Measurements from ENCODE around the gene ADAMTSL2. TPM values are rescaled to one million over a fixed set of nuclear protein-coding genes. Genes with fewer than 3 reads are reported as not detected.

Gene ADAMTSL2
- total RNA-seq, 3 donors from 2014 or later: 1.3 to 2.7 (median 1.5) TPM

DNA sequence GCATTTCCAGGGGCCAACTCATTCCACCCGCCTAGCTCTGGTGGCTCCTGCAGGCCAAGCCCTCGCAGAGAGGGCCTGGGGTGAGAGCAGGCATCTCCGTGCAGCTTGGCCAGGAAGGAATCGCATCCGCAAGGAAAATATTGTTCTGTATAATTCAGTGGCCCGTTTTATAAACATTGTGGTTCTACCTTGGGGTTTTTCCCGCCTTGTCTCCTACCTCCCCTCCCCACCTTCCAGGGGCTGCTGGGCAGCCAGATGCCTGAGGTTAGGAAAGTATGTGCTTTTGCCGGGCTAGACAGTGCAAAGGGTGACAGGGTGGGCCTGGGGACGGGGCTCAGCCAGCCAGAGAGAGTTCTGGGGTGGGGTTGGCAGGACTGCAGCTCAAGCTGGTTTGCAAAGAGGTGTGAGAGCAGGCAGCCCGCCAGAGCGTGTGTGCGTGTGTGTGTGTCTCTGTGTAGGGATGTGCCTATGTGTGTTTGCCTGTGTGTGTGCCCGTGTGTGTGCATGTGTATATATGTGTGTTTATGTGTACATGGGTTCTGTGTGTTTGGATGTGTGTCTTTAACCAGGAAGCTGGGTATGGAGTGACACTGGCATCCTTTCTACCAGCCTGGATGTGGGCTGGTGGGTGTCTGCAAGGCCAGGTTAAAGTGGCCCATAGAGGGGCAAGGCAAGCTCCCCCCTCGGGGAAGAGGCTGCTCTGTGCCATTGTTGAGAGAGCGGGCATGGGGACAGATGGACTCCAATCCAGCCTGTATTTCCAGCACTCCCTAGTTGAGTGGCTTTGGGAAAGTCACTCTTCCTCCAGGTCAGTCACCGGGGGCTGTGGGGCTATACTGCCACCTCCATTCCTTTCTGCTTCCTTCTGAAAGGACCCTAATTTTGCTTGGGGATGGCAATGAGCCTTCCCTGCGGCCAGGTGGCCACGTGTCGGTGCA is 45.0 kb upstream of the ADAMTSL2 start:
- ATAC-seq: no peak
- intact Hi-C loops (cut with DNase I, micrococcal nuclease): loop anchor here (5.0 to 10.0 kb wide), 2 partner anchors 82 to 305 kb away; no protein-coding TSS in a partner anchor
- Histone ChIP-seq H3K9me3 (no peaks in the 10 kb centered on the region), H3K4me3 (no peak overlapping the region), H3K36me3 (ENCODE audit: low read depth) (no peaks in the 10 kb centered on the region), H3K4me1 (ENCODE audit: low read depth) (no peaks in the 10 kb centered on the region)
- TF ChIP-seq, protein P1, sequence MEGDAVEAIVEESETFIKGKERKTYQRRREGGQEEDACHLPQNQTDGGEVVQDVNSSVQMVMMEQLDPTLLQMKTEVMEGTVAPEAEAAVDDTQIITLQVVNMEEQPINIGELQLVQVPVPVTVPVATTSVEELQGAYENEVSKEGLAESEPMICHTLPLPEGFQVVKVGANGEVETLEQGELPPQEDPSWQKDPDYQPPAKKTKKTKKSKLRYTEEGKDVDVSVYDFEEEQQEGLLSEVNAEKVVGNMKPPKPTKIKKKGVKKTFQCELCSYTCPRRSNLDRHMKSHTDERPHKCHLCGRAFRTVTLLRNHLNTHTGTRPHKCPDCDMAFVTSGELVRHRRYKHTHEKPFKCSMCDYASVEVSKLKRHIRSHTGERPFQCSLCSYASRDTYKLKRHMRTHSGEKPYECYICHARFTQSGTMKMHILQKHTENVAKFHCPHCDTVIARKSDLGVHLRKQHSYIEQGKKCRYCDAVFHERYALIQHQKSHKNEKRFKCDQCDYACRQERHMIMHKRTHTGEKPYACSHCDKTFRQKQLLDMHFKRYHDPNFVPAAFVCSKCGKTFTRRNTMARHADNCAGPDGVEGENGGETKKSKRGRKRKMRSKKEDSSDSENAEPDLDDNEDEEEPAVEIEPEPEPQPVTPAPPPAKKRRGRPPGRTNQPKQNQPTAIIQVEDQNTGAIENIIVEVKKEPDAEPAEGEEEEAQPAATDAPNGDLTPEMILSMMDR (IDR thresholded peaks at IDR 0.05): no peak
- peak in 1 of 3 donors; percentile 26 for DNase-seq

DNA sequence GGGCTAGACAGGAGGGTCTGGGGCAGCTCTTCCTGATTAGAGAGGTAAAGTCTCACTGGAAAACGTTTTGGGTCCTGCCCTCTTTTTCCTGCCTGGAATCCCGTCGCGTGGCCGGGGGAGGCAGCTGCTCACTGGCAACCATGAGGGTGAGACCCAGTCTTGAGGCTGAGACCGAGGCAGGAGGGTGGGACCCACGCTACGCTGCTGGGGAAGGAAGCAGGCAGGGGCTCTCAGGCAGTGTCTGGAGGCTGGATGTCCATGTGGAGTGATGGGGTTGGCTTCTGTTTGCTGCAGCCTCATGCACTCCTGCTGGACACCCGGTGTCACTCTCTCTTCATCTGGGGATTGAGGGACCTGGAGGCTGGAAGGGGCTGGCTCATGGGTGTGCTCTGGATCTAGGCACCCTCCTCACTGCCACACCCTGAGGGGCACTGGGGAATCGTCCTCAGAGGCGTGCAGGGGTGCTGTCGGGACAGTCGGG is 44.3 kb upstream of the ADAMTSL2 start:
- intact Hi-C loops (cut with DNase I, micrococcal nuclease): no loop called here

DNA sequence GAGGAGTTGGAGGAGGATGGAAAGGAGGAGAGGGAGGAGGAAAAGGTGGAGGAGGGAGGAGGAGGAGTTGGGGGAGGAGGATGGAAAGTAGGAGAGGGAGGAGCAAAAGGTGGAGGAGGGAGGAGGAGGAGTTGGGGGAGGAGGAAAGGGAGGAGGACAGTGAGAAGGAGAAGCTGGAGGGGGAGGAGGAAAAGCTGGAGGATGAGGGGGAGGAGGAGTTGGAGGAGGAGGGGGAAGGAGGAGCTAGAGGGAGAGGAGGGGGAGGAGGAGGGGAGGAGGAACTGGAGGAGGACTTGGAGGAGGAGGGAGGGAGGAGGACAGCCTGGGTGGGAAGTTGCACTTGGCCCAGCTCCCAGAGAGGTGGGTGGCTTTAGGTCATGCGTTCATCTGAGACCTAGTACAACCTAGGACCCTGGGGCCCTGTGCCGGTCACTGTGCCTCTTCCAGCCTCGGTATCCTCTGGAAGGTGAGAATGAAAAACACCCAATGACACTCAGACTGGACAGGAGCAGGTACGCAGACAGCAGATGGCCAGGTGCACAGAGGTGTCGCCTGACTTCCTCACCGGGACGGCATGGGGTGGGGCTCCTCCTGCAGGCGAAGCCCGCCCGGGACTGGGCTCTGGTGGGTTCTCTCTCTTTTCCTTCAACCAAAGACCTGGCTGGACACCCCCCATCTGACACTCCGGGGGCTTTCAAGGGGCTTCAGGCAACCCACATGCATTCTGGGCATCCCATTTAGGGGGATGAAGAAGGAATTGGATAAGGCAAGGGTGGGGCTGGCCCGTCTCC is 43.4 kb upstream of the ADAMTSL2 start:
- no peaks in the 10 kb centered on the region for H3K9me3 ChIP-seq

More for the DNA sequence above, 44.3 kb upstream of the ADAMTSL2 start:
- Histone ChIP-seq H3K4me3 (no peak overlapping the region), H3K36me3 (ENCODE audit: low read depth) (no peaks in the 10 kb centered on the region), H3K9me3 (no peaks in the 10 kb centered on the region), H3K4me1 (ENCODE audit: low read depth) (no peaks in the 10 kb centered on the region)
- ATAC-seq: no peak
- DNase-seq: peak in 1 of 3 donors; percentile 26
- TF ChIP-seq, protein P1 (IDR thresholded peaks at IDR 0.05): no peak

DNA sequence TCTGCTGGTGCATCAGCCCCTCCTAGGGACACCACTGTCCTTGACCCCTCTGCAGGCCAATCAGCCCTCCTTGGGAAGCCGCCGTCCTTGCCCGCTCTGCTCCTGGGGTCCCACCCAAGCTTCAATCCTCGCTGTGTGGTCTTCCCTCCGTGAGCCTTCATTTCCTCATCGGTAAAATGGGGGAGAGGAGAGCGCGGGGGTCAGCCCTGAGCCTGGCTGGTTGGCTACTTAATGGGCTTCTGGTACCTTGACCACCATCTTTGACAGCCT is 42.9 kb upstream of the ADAMTSL2 start:
- Histone ChIP-seq H3K36me3 (ENCODE audit: low read depth) (no peaks in the 10 kb centered on the region), H3K9me3 (no peaks in the 10 kb centered on the region), H3K4me1 (ENCODE audit: low read depth) (no peaks in the 10 kb centered on the region), H3K4me3 (no peak overlapping the region)
- TF ChIP-seq, protein P1 (IDR thresholded peaks at IDR 0.05): no peak
- ATAC-seq (no peak), DNase-seq (peak in 1 of 3 donors; percentile 31)
- intact Hi-C loops (cut with DNase I, micrococcal nuclease): no loop called here

More for the DNA sequence above, 43.4 kb upstream of the ADAMTSL2 start:
- TF ChIP-seq, protein P1 (IDR thresholded peaks at IDR 0.05): no peak
- ATAC-seq (peak; percentile 33), DNase-seq (peak in 2 of 3 donors; percentile 28 to 46)
- Histone ChIP-seq H3K4me3 (no peak overlapping the region), H3K4me1 (ENCODE audit: low read depth) (no peaks in the 10 kb centered on the region), H3K36me3 (ENCODE audit: low read depth) (no peaks in the 10 kb centered on the region)
- intact Hi-C loops (cut with DNase I, micrococcal nuclease): no loop called here

DNA sequence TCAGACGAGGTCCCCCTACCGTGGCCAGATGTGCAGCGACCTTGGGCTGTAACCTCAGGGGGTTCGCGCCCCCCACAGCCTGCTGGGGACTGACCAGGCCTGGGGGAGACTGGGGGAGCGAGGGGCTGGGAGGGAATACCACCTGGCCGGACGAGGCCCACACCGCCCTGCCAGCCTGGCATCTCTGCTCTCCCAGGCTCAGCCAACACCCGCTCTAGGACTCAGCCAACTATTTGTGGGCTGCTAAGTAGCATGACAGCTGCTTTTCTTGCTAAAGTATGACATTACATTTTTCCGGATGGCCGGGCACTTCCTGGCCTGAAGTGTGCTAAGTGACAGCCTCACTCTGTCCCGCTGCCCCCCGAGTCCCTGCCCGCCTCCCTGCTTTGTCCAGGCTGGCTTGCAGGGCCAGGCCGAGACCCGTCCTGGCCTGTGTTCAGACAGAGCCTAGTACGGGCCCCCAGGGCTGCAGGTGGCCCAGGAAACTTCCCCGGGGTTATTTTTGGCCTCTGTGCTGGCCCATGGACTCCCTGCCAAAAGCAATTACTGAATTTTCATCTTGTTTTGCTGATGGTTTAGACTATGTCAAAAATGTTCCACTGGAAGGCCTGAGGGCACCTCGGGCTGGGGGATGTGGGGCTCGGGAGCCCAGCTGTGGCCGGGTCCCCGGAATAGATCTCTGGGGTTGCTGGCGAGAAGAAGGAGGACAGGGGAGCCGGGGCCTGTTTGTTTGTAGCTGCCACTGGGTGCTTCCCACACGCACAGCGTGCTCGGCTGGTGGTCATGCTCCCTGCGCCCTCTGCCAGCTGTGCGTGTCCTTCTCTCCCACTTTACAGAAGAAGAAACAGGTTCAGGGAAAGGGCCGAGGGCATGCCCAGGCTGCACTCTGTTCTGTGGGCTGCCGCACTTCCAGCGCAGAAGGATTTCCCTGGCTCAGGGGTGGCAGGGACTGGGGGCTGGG is 42.2 kb upstream of the ADAMTSL2 start:
- Histone ChIP-seq H3K9me3 (no peaks in the 10 kb centered on the region), H3K36me3 (ENCODE audit: low read depth) (no peaks in the 10 kb centered on the region), H3K4me3 (no peak overlapping the region), H3K4me1 (ENCODE audit: low read depth) (no peaks in the 10 kb centered on the region)
- ATAC-seq (no peak), DNase-seq (peak in 2 of 3 donors; percentile 25 to 46)
- intact Hi-C loops (cut with DNase I, micrococcal nuclease): no loop called here
- TF ChIP-seq, protein P1 (IDR thresholded peaks at IDR 0.05): no peak
